Vagina (tissue), 2 donors: ENCODE data around the gene METTL8. TPM values are rescaled to one million over a fixed set of nuclear protein-coding genes. Genes with fewer than 3 reads are reported as not detected.

Source experiments
- DNase-seq, 2 donors: peaks; one replicate each; pipeline ENCODE4 v3.0.0-alpha.2; 2017; ENCODE audit errors: extremely low spot score in 2 of 2
- H3K27ac ChIP-seq: fragments of 200-600 bp; sonication (generic); one replicate; pipeline ENCODE4 v1.5.1; 2019
- H3K27me3 ChIP-seq: fragments of 200-600 bp; sonication (generic); one replicate; pipeline ENCODE4 v1.5.1; 2019
- H3K36me3 ChIP-seq, 2 donors: fragments of 200-600 bp; sonication (generic); one replicate each; pipeline ENCODE4 v1.5.1; 2017 to 2019
- H3K4me1 ChIP-seq: fragments of 200-600 bp; sonication (generic); one replicate; pipeline ENCODE4 v1.5.1; 2019
- H3K4me3 ChIP-seq, 2 donors: fragments of 200-600 bp; sonication (generic); 1 replicate in 1 of 2; 2 replicates in 1 of 2; pipeline ENCODE4 v1.5.1; 2016 to 2019
- H3K9me3 ChIP-seq: fragments of 200-600 bp; sonication (generic); one replicate; pipeline ENCODE4 v1.5.1; 2019
- CTCF ChIP-seq, 3 experiments: fragments of 450-650 bp in 2 of 3; fragments of 200-600 bp in 1 of 3; sonication (generic) in 1 of 3; IDR thresholded peaks; one replicate each; pipeline ENCODE4 v1.5.1; 2017 to 2019; ENCODE audit warnings: antibody characterized with exemption in 3 of 3, mild to moderate bottlenecking in 2 of 3, moderate library complexity in 2 of 3
- POLR2A ChIP-seq, 2 donors: fragments of 450-650 bp; IDR thresholded peaks; one replicate each; pipeline ENCODE4 v1.6.1; 2017; ENCODE audit warnings: antibody characterized with exemption in 2 of 2, mild to moderate bottlenecking in 2 of 2, moderate library complexity in 2 of 2
- POLR2AphosphoS5 ChIP-seq, 2 donors: sonication (generic); formaldehyde crosslinking; IDR thresholded peaks; one replicate each; pipeline ENCODE4 v1.9.0; 2017; ENCODE audit warnings: antibody characterized with exemption in 2 of 2, mild to moderate bottlenecking in 2 of 2, low read depth in 1 of 2; ENCODE audit not compliant: insufficient read depth in 1 of 2
- intact Hi-C: fragments of 100-400 bp; cut with DNase I; formaldehyde crosslinking; loops from one replicate; pipeline ENCODE4 v1.15.1; 2023
- total RNA-seq: library from RNA; depleted of rRNA; stranded (reverse); fragments of >200 nt; gene quantifications from one replicate; pipeline ENCODE4 v1.2.3, GENCODE V29; 2016

The METTL8 gene
- total RNA-seq: 27.7 TPM

- peaks cover 0 to 8% of the 10 kb centered on the region in 2 donors for H3K36me3 ChIP-seq
- H3K9me3 ChIP-seq: no peaks in the 10 kb centered on the region
- no peaks in the 10 kb centered on the region for H3K27me3 ChIP-seq
- H3K4me1 ChIP-seq: peaks cover 42% of the 10 kb centered on the region
- no peak for DNase-seq
- peak within 1 kb of the TSS; percentile 74 to 76 for H3K4me3 ChIP-seq
- intact Hi-C loops: loop anchor here (5.0 to 10.0 kb wide), 2 partner anchors 89 to 251 kb away; partner anchors contain the start of genes CYBRD1 and DYNC1I2
- TF ChIP-seq CTCF (IDR thresholded peaks at IDR 0.05) (no peak), POLR2AphosphoS5 (IDR thresholded peaks at IDR 0.05; ENCODE audit: insufficient read depth in 1 of 2, low read depth in 1 of 2) (no peak), POLR2A (IDR thresholded peaks at IDR 0.05) (no peak)
- peak within 1 kb of the TSS; percentile 93 for H3K27ac ChIP-seq
Observed at GRCh38 chr2:171433763-171434012, at the start of gene METTL8. TSS of gene METTL8 (minus strand) at chr2:171433990. CDS start at chr2:171392185, 41,805 bp downstream.

GRCh38 chr2:171482877-171483276 is 49.1 kb upstream of the METTL8 start:
- H3K27ac ChIP-seq: no peak overlapping the region
- H3K4me1 ChIP-seq: no peaks in the 10 kb centered on the region
- peaks cover 0 to 12% of the 10 kb centered on the region in 2 donors for H3K36me3 ChIP-seq
- no peaks in the 10 kb centered on the region for H3K9me3 ChIP-seq
- no peaks in the 10 kb centered on the region for H3K27me3 ChIP-seq
- intact Hi-C loops: no loop called here
- no peak overlapping the region for H3K4me3 ChIP-seq
- TF ChIP-seq POLR2A (IDR thresholded peaks at IDR 0.05) (no peak), CTCF (IDR thresholded peaks at IDR 0.05) (no peak)
- DNase-seq: no peak

- no peak overlapping the region for H3K27ac ChIP-seq
- H3K36me3 ChIP-seq: peaks cover 0 to 12% of the 10 kb centered on the region in 2 donors
- H3K27me3 ChIP-seq: no peaks in the 10 kb centered on the region
- no peak overlapping the region for H3K4me3 ChIP-seq
- intact Hi-C loops: no loop called here
- H3K9me3 ChIP-seq: no peaks in the 10 kb centered on the region
- no peak for DNase-seq
- TF ChIP-seq POLR2AphosphoS5 (IDR thresholded peaks at IDR 0.05; ENCODE audit: insufficient read depth in 1 of 2, low read depth in 1 of 2) (no peak), POLR2A (IDR thresholded peaks at IDR 0.05) (no peak), CTCF (IDR thresholded peaks at IDR 0.05) (no peak)
- H3K4me1 ChIP-seq: no peaks in the 10 kb centered on the region
Observed at GRCh38 chr2:171482308-171482707, 48.5 kb upstream of the METTL8 start.

- peaks cover 0 to 22% of the 10 kb centered on the region in 2 donors for H3K36me3 ChIP-seq
- DNase-seq: no peak
- H3K27me3 ChIP-seq: no peaks in the 10 kb centered on the region
- H3K9me3 ChIP-seq: no peaks in the 10 kb centered on the region
- H3K4me3 ChIP-seq: no peak overlapping the region
- no peaks in the 10 kb centered on the region for H3K4me1 ChIP-seq
- no peak overlapping the region for H3K27ac ChIP-seq
- intact Hi-C loops: no loop called here
- TF ChIP-seq POLR2AphosphoS5 (IDR thresholded peaks at IDR 0.05; ENCODE audit: insufficient read depth in 1 of 2, low read depth in 1 of 2): no peak
- no peak for TF ChIP-seq CTCF (IDR thresholded peaks at IDR 0.05)
- no peak for TF ChIP-seq POLR2A (IDR thresholded peaks at IDR 0.05)
Observed at GRCh38 chr2:171480908-171481307, 47.1 kb upstream of the METTL8 start.

GRCh38 chr2:171479154-171479814 is 45.5 kb upstream of the METTL8 start:
- no peak overlapping the region for H3K27ac ChIP-seq
- peaks cover 0 to 34% of the 10 kb centered on the region in 2 donors for H3K36me3 ChIP-seq
- H3K27me3 ChIP-seq: no peaks in the 10 kb centered on the region
- no peak for DNase-seq
- intact Hi-C loops: no loop called here
- H3K9me3 ChIP-seq: no peaks in the 10 kb centered on the region
- no peaks in the 10 kb centered on the region for H3K4me1 ChIP-seq
- H3K4me3 ChIP-seq: no peak overlapping the region
- TF ChIP-seq POLR2A (IDR thresholded peaks at IDR 0.05) (no peak), CTCF (IDR thresholded peaks at IDR 0.05) (no peak), POLR2AphosphoS5 (IDR thresholded peaks at IDR 0.05; ENCODE audit: insufficient read depth in 1 of 2, low read depth in 1 of 2) (no peak)
